Measurements from ENCODE around the gene RPS18.

GRCh38 chr6:33236852-33237251 lies 35.0 kb upstream of the RPS18 start:
- no peak for TF ChIP-seq EZH2 (IDR thresholded peaks at IDR 0.05; ENCODE audit: borderline replicate concordance, control insufficient read depth, low read depth, low read length)
- TF ChIP-seq NKRF (conservative IDR thresholded peaks at IDR 0.05), result no peak
- TF ChIP-seq MXI1 (IDR thresholded peaks at IDR 0.05; ENCODE audit: low read depth, low read length), result no peak
- no peak for TF ChIP-seq JUND (IDR thresholded peaks at IDR 0.05; ENCODE audit: low read depth, low read length)
- TF ChIP-seq IRF4 (IDR thresholded peaks at IDR 0.05; ENCODE audit: low read depth, low read length), result no peak
